Spleen (tissue), 7 donors: ENCODE results near the gene PPP1R9B.

Experiments used
- POLR2A ChIP-seq, 3 donors: fragments of 450-650 bp; IDR thresholded peaks; one replicate each; pipeline ENCODE4 v1.5.1; 2017; ENCODE audit warnings: antibody characterized with exemption in 3 of 3, mild to moderate bottlenecking in 1 of 3
- POLR2AphosphoS5 ChIP-seq, 3 donors: sonication (generic); formaldehyde crosslinking; IDR thresholded peaks; one replicate each; pipeline ENCODE4 v1.5.1; 2017; ENCODE audit warnings: antibody characterized with exemption in 3 of 3
- TF ChIP-seq, protein P1 (sequence below), 11 experiments: fragments of 200-600 bp in 7 of 11; fragments of 450-650 bp in 4 of 11; sonication (generic) in 4 of 11; IDR thresholded peaks in 8 of 11; conservative IDR thresholded peaks in 3 of 11; 1 replicate in 7 of 11; 2 replicates in 4 of 11; pipeline versions ENCODE4 v1.4.0 to v1.8.0; 2016 to 2021; ENCODE audit warnings: antibody characterized with exemption in 11 of 11, inconsistent platforms in 4 of 11, mild to moderate bottlenecking in 1 of 11
- donor health status: DM: no; HTN: no; CAD: no; lungs with moderate emphysema.
- donor health status: DM: no; HTN: no; CAD: no.
- donor health status: DM: no; HTN: no; CAD: no.

DNA sequence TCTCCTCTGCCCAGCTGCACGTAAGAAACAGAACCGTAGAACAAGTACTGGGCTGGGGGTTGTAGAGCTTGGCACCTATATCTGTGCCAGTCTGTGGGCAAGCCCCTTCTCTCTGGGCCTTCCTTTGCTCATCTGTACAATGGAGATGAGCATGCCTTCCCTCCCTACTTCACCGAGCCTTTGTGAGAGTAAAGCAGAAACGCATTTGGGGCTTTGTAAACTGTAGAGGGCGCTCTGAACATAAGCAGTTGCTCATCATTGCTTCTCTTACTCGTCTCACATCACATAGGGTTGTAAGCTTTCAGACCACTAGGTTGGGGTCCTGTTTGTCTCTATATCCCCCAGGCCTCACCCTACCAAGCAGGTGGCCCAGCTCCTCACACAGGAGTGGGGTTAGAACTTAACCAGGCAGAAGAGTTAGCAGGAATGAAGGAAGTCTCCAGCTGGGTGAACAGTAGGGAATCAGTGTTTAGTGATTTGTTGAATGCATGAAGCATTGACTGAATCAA is 35.6 kb downstream of the PPP1R9B start:
- TF ChIP-seq POLR2A (IDR thresholded peaks at IDR 0.05), result no peak
- TF ChIP-seq, protein P1, sequence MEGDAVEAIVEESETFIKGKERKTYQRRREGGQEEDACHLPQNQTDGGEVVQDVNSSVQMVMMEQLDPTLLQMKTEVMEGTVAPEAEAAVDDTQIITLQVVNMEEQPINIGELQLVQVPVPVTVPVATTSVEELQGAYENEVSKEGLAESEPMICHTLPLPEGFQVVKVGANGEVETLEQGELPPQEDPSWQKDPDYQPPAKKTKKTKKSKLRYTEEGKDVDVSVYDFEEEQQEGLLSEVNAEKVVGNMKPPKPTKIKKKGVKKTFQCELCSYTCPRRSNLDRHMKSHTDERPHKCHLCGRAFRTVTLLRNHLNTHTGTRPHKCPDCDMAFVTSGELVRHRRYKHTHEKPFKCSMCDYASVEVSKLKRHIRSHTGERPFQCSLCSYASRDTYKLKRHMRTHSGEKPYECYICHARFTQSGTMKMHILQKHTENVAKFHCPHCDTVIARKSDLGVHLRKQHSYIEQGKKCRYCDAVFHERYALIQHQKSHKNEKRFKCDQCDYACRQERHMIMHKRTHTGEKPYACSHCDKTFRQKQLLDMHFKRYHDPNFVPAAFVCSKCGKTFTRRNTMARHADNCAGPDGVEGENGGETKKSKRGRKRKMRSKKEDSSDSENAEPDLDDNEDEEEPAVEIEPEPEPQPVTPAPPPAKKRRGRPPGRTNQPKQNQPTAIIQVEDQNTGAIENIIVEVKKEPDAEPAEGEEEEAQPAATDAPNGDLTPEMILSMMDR (IDR thresholded peaks at IDR 0.05 in 8 of 11, conservative IDR thresholded peaks at IDR 0.05 in 3 of 11), result peak in 9 of 11 experiments; percentile 13 to 65 (median 47)
- TF ChIP-seq POLR2AphosphoS5 (IDR thresholded peaks at IDR 0.05), result peak in 1 of 3 donors; percentile 8
